GM12878 (cell line): ENCODE measurements around the gene JHY. TPM values are rescaled to one million over a fixed set of nuclear protein-coding genes. Genes with fewer than 3 reads are reported as not detected.

Experiments used
- ATAC-seq: fragments of 200-7000 bp; cut with Tn5 transposase; 3 replicates; pipeline ENCODE4 v1.9.1; 2020; ENCODE audit warnings: mild to moderate bottlenecking, moderate library complexity
- BruUV-seq: library from RNA; stranded (reverse); fragments of 400-500 nt; replicated peaks from 2 replicates; lab custom pipeline; 2021; lab: Mats Ljungman, UMichigan
- CTCF ChIA-PET: fragments of 300-600 bp; sonication (Branson Sonifier 250); formaldehyde crosslinking; extraction: SDS; loops from one replicate; lab custom pipeline; 2021; ENCODE audit warnings: inconsistent platforms; lab: Yijun Ruan, JAX
- POLR2A ChIA-PET: fragments of 350-600 bp; formaldehyde crosslinking; extraction: SDS; loops from one replicate; lab custom pipeline; 2021; ENCODE audit warnings: inconsistent platforms; lab: Charles Lee
- RAD21 ChIA-PET: fragments of 300-600 bp; sonication (Branson Sonifier 250); formaldehyde crosslinking; loops from one replicate; lab custom pipeline; 2023; ENCODE audit warnings: antibody characterized with exemption; ENCODE audit not compliant: unreplicated experiment; lab: Charles Lee
- SMC1A ChIA-PET: fragments of 300-600 bp; sonication (Branson Sonifier 250); formaldehyde crosslinking; loops from one replicate; lab custom pipeline; 2023; ENCODE audit not compliant: unreplicated experiment, uncharacterized antibody; lab: Charles Lee
- DNase-seq: peaks from one replicate; pipeline ENCODE4 v3.0.0-alpha.2; 2011; ENCODE audit warnings: low read depth, low spot score
- FAIRE-seq: peaks from 3 replicates; lab custom pipeline; 2011; peaks lifted over from hg19 to GRCh38; lab: Jason Lieb, UNC
- H2AFZ ChIP-seq: 2 replicates; pipeline ENCODE4 v1.6.0; 2011; ENCODE audit warnings: low read depth, low read length, control low read depth; ENCODE audit not compliant: control insufficient read depth
- H3K27ac ChIP-seq: 2 replicates; pipeline ENCODE4 v1.5.1; 2011; ENCODE audit warnings: control low read depth; ENCODE audit not compliant: control insufficient read depth, insufficient read depth
- H3K27me3 ChIP-seq, 2 experiments: replicated peaks in 1 of 2; 2 replicates each; pipeline versions ENCODE4 v1.6.0 to v1.6.1; 2011; ENCODE audit warnings: low read length in 1 of 2; ENCODE audit not compliant: control insufficient read depth in 2 of 2, insufficient read depth in 2 of 2
- H3K36me3 ChIP-seq, 2 experiments: 2 replicates each; pipeline ENCODE4 v1.5.1; 2011; ENCODE audit warnings: low read length in 1 of 2; ENCODE audit not compliant: control insufficient read depth in 2 of 2, insufficient read depth in 2 of 2
- H3K4me1 ChIP-seq: 2 replicates; pipeline ENCODE4 v1.6.1; 2011; ENCODE audit warnings: mild to moderate bottlenecking, low read length, moderate library complexity, mixed read lengths; ENCODE audit not compliant: control insufficient read depth, insufficient read depth
- H3K4me2 ChIP-seq: 2 replicates; pipeline ENCODE4 v1.6.0; 2011; ENCODE audit warnings: control low read depth; ENCODE audit not compliant: control insufficient read depth, insufficient read depth
- H3K4me3 ChIP-seq: fragments of 200-600 bp; sonication (generic); 2 replicates; pipeline ENCODE4 v1.5.1; 2016
- H3K79me2 ChIP-seq: 2 replicates; pipeline ENCODE4 v1.6.0; 2011; ENCODE audit warnings: low read length; ENCODE audit not compliant: control insufficient read depth, insufficient read depth
- H3K9ac ChIP-seq: 2 replicates; pipeline ENCODE4 v1.8.0; 2011; ENCODE audit warnings: low read length, control low read depth, mixed read lengths; ENCODE audit not compliant: control insufficient read depth, insufficient read depth
- H3K9me3 ChIP-seq: replicated peaks from 3 replicates; pipeline ENCODE4 v1.5.1; 2011; ENCODE audit warnings: mild to moderate bottlenecking, low read length; ENCODE audit not compliant: control insufficient read depth, insufficient read depth
- H4K20me1 ChIP-seq: 2 replicates; pipeline ENCODE4 v1.6.0; 2011; ENCODE audit not compliant: control insufficient read depth, insufficient read depth
- BRCA1 ChIP-seq: IDR thresholded peaks from 2 replicates; pipeline ENCODE4 v1.6.1; 2011; ENCODE audit warnings: low read depth, low read length, improper control_type of control experiment
- CBX3 ChIP-seq: fragments of 200-600 bp; sonication (generic); IDR thresholded peaks from 2 replicates; pipeline ENCODE4 v1.6.1; 2016; ENCODE audit warnings: low read depth, borderline replicate concordance
- IKZF1 ChIP-seq: fragments of 450-650 bp; conservative IDR thresholded peaks from 2 replicates; pipeline ENCODE4 v1.6.1; 2017; ENCODE audit warnings: antibody characterized with exemption, mild to moderate bottlenecking
- IRF4 ChIP-seq: IDR thresholded peaks from 2 replicates; pipeline ENCODE4 v1.6.1; 2011; ENCODE audit warnings: low read depth, low read length
- KAT2A ChIP-seq: conservative IDR thresholded peaks from 2 replicates; pipeline ENCODE4 v1.6.1; 2011; ENCODE audit warnings: low read depth, low read length; ENCODE audit not compliant: control insufficient read depth
- MEF2A ChIP-seq: IDR thresholded peaks from 2 replicates; pipeline ENCODE4 v1.6.1; 2011; ENCODE audit warnings: low read depth, mild to moderate bottlenecking, low read length, moderate library complexity; ENCODE audit not compliant: insufficient read depth
- POLR2AphosphoS5 ChIP-seq: IDR thresholded peaks from 2 replicates; pipeline ENCODE4 v1.6.1; 2011; ENCODE audit warnings: mild to moderate bottlenecking, low read length, inconsistent platforms
- RAD21 ChIP-seq: IDR thresholded peaks from 2 replicates; pipeline ENCODE4 v1.6.1; 2011; ENCODE audit warnings: mild to moderate bottlenecking, low read depth, low read length, moderate library complexity; ENCODE audit not compliant: insufficient read depth
- SIN3A ChIP-seq: IDR thresholded peaks from 2 replicates; pipeline ENCODE4 v1.6.1; 2012; ENCODE audit warnings: low read depth, low read length, improper control_type of control experiment
- SMC3 ChIP-seq: IDR thresholded peaks from 2 replicates; pipeline ENCODE4 v1.6.1; 2011; ENCODE audit warnings: low read length, improper control_type of control experiment, borderline replicate concordance
- WGBS: methylation state at CpG from one replicate; pipeline ENCODE4 v1.1.6; 2016; ENCODE audit warnings: low lambda C conversion rate; ENCODE audit not compliant: insufficient replicate concordance, insufficient coverage; ENCODE audit errors: missing lambda C conversion rate; 5-methylcytosine and 5-hydroxymethylcytosine counted together
- in situ Hi-C: fragments of 300-500 bp; cut with MboI; formaldehyde crosslinking; loops from 9 replicates; pipeline ENCODE4 v1.14.3; 2018; ENCODE audit warnings: mixed read lengths
- intact Hi-C: fragments of 100-400 bp; cut with micrococcal nuclease; formaldehyde crosslinking; loops from one replicate; pipeline ENCODE4 v1.14.2; 2022; ENCODE audit not compliant: unreplicated experiment
- polyA plus RNA-seq, 11 experiments: library from polyadenylated mRNA; depleted of rRNA in 4 of 11; unstranded in 6 of 11; stranded (reverse) in 5 of 11; fragments of >200 nt; fragmentation: Nextera tagmentation in 4 of 11; fragmentation: Illumina TruSeq in 1 of 11; extraction: Ambion mirVana in 4 of 11; extraction: Trizol in 1 of 11; gene quantifications; 1 replicate in 1 of 11; 2 replicates in 10 of 11; pipeline versions ENCODE4 v1.2.1 to v1.2.3, GENCODE V29; 2011 to 2016; ENCODE audit warnings: inconsistent platforms in 2 of 11, missing spikeins in 2 of 11, low read depth in 1 of 11
- total RNA-seq, 4 experiments: library from RNA; depleted of rRNA in 3 of 4; stranded (reverse); fragments of >200 nt in 3 of 4; fragmentation: Illumina TruSeq in 1 of 4; extraction: Trizol in 1 of 4; gene quantifications; 2 replicates each; pipeline versions ENCODE4 v1.2.1 to v1.2.3, GENCODE V29; 2013 to 2021
- TF ChIP-seq, protein P1 (sequence below): IDR thresholded peaks from 2 replicates; pipeline ENCODE4 v1.6.1; 2011; ENCODE audit warnings: borderline replicate concordance, low read depth, mild to moderate bottlenecking, moderate library complexity, mixed read lengths, low read length; ENCODE audit not compliant: insufficient read depth; ENCODE audit errors: extremely low read length
- TF ChIP-seq, protein P2 (sequence below): fragments of 150-350 bp; IDR thresholded peaks from 2 replicates; pipeline ENCODE4 v1.6.1; 2014; ENCODE audit warnings: mild to moderate bottlenecking, low read depth, low read length
- TF ChIP-seq, protein P3 (sequence below), 3 experiments: IDR thresholded peaks in 2 of 3; conservative IDR thresholded peaks in 1 of 3; 2 replicates each; pipeline ENCODE4 v1.5.1; 2011; ENCODE audit warnings: low read depth in 3 of 3, low read length in 3 of 3, mild to moderate bottlenecking in 3 of 3, control low read depth in 2 of 3, moderate library complexity in 2 of 3, inconsistent platforms in 1 of 3, mixed read lengths in 1 of 3; ENCODE audit not compliant: control insufficient read depth in 2 of 3, insufficient read depth in 1 of 3; ENCODE audit errors: extremely low read depth in 1 of 3
- TF ChIP-seq, protein P4 (sequence below): fragments of 450-650 bp; IDR thresholded peaks from 2 replicates; pipeline ENCODE4 v1.6.1; 2017; ENCODE audit warnings: mild to moderate bottlenecking, low read depth, inconsistent platforms; ENCODE audit not compliant: poor library complexity, severe bottlenecking

Gene JHY
- total and polyA plus RNA-seq, 10 of the 15 experiments (the other 5 are each of a cell fraction or from before 2014, with no cell fraction given): 0.90 to 7.1 (median 5.5) TPM

DNA sequence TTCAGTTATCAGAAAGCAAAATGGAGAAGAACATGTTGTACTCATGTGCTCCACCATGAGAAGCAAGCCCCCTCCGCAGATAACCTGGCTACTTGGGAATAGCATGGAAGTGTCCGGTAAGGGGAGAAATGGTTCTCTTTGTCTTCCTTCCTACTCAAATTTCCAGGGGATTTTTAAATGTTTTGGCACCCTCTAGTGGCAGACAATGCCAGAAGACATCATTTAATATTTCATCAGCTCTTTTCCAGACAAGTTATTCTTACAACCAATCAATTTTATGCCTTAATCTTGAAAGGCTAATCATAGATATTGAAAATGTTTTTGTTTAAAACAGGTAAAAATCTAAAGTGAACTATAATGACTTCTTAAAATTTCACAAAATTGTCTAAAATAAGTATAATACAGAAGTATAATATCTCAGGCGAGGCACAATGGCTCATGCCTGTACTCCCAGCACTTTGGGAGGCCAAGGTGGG lies 28.6 kb upstream of the JHY start:
- H3K4me3 ChIP-seq: no peak overlapping the region
- no peak overlapping the region for H3K27ac ChIP-seq
- H3K79me2 ChIP-seq: no peaks in the 10 kb centered on the region
- ATAC-seq (no peak), DNase-seq (no peak), FAIRE-seq (peak; percentile 78)
- H3K9me3 ChIP-seq: no peaks in the 10 kb centered on the region
- ChIA-PET CTCF (interaction anchor here (0.8 to 31.9 kb wide), 34 partner anchors 10 to 1487 kb away, joined by 3 to 869 read pairs (median 6); partner anchors contain the start of genes CRTAM and HSPA8), RAD21 (interaction anchor here (0.7 to 11.7 kb wide), 26 partner anchors 9 to 276 kb away, joined by 3 to 293 read pairs (median 6); partner anchors contain the start of gene CRTAM), SMC1A (interaction anchor here (0.7 to 21.9 kb wide), 29 partner anchors 12 to 276 kb away, joined by 3 to 485 read pairs (median 10); partner anchors contain the start of genes CRTAM and JHY), POLR2A (interaction anchor here (0.6 to 4.5 kb wide), 6 partner anchors 15 to 176 kb away, joined by 3 to 34 read pairs (median 14); partner anchors contain the start of gene CRTAM)
- intact Hi-C loops (loop anchor here (1.0 to 2.0 kb wide), 4 partner anchors 40 to 273 kb away; no protein-coding TSS in a partner anchor), in situ Hi-C loops (loop anchor here (5.0 kb wide), 1 partner anchor 57 kb away; no protein-coding TSS in a partner anchor)
- H2AFZ ChIP-seq: no peak overlapping the region; the same call in 1 of the 2 replicates
- WGBS: 33% methylated on average over 3 of the region's 3 CpGs
- no peak overlapping the region for H3K4me2 ChIP-seq
- no peak overlapping the region for H3K9ac ChIP-seq
- BruUV-seq: no TSS peak
- H3K36me3 ChIP-seq: no peaks in the 10 kb centered on the region
- no peaks in the 10 kb centered on the region for H3K27me3 ChIP-seq
- no peaks in the 10 kb centered on the region for H4K20me1 ChIP-seq
- peaks cover 24% of the 10 kb centered on the region for H3K4me1 ChIP-seq
- no peak for TF ChIP-seq IRF4
- 0 out of 2 replicates have a peak, but pooled peaks have one; percentile 36 for TF ChIP-seq IKZF1
- no peak for TF ChIP-seq MEF2A
- no peak for TF ChIP-seq KAT2A
- TF ChIP-seq, protein P1, sequence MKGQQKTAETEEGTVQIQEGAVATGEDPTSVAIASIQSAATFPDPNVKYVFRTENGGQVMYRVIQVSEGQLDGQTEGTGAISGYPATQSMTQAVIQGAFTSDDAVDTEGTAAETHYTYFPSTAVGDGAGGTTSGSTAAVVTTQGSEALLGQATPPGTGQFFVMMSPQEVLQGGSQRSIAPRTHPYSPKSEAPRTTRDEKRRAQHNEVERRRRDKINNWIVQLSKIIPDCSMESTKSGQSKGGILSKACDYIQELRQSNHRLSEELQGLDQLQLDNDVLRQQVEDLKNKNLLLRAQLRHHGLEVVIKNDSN: no peak
- TF ChIP-seq, protein P2, sequence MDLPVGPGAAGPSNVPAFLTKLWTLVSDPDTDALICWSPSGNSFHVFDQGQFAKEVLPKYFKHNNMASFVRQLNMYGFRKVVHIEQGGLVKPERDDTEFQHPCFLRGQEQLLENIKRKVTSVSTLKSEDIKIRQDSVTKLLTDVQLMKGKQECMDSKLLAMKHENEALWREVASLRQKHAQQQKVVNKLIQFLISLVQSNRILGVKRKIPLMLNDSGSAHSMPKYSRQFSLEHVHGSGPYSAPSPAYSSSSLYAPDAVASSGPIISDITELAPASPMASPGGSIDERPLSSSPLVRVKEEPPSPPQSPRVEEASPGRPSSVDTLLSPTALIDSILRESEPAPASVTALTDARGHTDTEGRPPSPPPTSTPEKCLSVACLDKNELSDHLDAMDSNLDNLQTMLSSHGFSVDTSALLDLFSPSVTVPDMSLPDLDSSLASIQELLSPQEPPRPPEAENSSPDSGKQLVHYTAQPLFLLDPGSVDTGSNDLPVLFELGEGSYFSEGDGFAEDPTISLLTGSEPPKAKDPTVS: no peak
- TF ChIP-seq POLR2AphosphoS5: no peak
- no peak for TF ChIP-seq SIN3A
- peak; percentile 93 for TF ChIP-seq SMC3
- peak; percentile 87 for TF ChIP-seq RAD21
- no peak for TF ChIP-seq BRCA1
- TF ChIP-seq, protein P3, sequence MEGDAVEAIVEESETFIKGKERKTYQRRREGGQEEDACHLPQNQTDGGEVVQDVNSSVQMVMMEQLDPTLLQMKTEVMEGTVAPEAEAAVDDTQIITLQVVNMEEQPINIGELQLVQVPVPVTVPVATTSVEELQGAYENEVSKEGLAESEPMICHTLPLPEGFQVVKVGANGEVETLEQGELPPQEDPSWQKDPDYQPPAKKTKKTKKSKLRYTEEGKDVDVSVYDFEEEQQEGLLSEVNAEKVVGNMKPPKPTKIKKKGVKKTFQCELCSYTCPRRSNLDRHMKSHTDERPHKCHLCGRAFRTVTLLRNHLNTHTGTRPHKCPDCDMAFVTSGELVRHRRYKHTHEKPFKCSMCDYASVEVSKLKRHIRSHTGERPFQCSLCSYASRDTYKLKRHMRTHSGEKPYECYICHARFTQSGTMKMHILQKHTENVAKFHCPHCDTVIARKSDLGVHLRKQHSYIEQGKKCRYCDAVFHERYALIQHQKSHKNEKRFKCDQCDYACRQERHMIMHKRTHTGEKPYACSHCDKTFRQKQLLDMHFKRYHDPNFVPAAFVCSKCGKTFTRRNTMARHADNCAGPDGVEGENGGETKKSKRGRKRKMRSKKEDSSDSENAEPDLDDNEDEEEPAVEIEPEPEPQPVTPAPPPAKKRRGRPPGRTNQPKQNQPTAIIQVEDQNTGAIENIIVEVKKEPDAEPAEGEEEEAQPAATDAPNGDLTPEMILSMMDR (IDR thresholded peaks at IDR 0.05 in 2 of 3, conservative IDR thresholded peaks at IDR 0.05 in 1 of 3; ENCODE audit: control insufficient read depth in 2 of 3, extremely low read depth in 1 of 3, insufficient read depth in 1 of 3, low read depth in 3 of 3, low read length in 3 of 3): peak; percentile 53 to 78 (median 73)
- TF ChIP-seq CBX3: no peak
- TF ChIP-seq, protein P4, sequence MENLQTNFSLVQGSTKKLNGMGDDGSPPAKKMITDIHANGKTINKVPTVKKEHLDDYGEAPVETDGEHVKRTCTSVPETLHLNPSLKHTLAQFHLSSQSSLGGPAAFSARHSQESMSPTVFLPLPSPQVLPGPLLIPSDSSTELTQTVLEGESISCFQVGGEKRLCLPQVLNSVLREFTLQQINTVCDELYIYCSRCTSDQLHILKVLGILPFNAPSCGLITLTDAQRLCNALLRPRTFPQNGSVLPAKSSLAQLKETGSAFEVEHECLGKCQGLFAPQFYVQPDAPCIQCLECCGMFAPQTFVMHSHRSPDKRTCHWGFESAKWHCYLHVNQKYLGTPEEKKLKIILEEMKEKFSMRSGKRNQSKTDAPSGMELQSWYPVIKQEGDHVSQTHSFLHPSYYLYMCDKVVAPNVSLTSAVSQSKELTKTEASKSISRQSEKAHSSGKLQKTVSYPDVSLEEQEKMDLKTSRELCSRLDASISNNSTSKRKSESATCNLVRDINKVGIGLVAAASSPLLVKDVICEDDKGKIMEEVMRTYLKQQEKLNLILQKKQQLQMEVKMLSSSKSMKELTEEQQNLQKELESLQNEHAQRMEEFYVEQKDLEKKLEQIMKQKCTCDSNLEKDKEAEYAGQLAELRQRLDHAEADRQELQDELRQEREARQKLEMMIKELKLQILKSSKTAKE: peak; percentile 59
